HEK293 (cell line): Measurements from ENCODE around the gene INSYN2A.

Experiments used
- CTCF ChIA-PET: fragments of 350-600 bp; formaldehyde crosslinking; extraction: SDS; loops from one replicate; lab custom pipeline; 2021; ENCODE audit warnings: antibody characterized with exemption; lab: Yijun Ruan, JAX
- POLR2A ChIA-PET: fragments of 300-600 bp; formaldehyde crosslinking; extraction: SDS; loops from one replicate; lab custom pipeline; 2020; ENCODE audit warnings: antibody characterized with exemption, inconsistent platforms; lab: Yijun Ruan, JAX
- H3K27ac ChIP-seq: fragments of 200-500 bp; sonication (Bioruptor generic); 2 replicates; pipeline ENCODE4 v1.5.1; 2014; ENCODE audit warnings: low read depth, low read length, control low read depth, inconsistent platforms; ENCODE audit errors: extremely low read depth
- H3K36me3 ChIP-seq, 2 experiments: fragments of 200-500 bp in 1 of 2; sonication (Bioruptor generic) in 1 of 2; 1 replicate in 1 of 2; 2 replicates in 1 of 2; pipeline ENCODE4 v1.5.1; 2014 to 2017; ENCODE audit warnings: inconsistent platforms in 2 of 2, low read length in 2 of 2; ENCODE audit not compliant: control insufficient read depth in 2 of 2, insufficient read depth in 1 of 2
- H3K4me1 ChIP-seq: fragments of 200-500 bp; sonication (Bioruptor generic); 2 replicates; pipeline ENCODE4 v1.5.1; 2014; ENCODE audit warnings: mild to moderate bottlenecking, low read length, inconsistent platforms; ENCODE audit not compliant: control insufficient read depth, insufficient read depth
- H3K4me3 ChIP-seq: 2 replicates; pipeline ENCODE4 v1.5.1; 2011; ENCODE audit warnings: low read depth, mild to moderate bottlenecking, control low read depth, low read length, moderate library complexity
- H3K9me3 ChIP-seq: fragments of 200-500 bp; sonication (Bioruptor generic); 2 replicates; pipeline ENCODE4 v1.5.1; 2014; ENCODE audit warnings: low read depth, low read length, inconsistent platforms; ENCODE audit not compliant: control insufficient read depth, insufficient read depth
- GLI2 ChIP-seq: fragments of 450-650 bp; formaldehyde crosslinking; IDR thresholded peaks from 2 replicates; pipeline ENCODE4; 2017; ENCODE audit warnings: missing biosample characterization, missing genetic modification characterization, low read depth, borderline replicate concordance
- HOXC10 ChIP-seq: sonication (generic); formaldehyde crosslinking; IDR thresholded peaks from 2 replicates; pipeline ENCODE4 v1.8.1; 2023; ENCODE audit warnings: mild to moderate bottlenecking, missing genetic modification reagents
- KLF7 ChIP-seq: fragments of 450-650 bp; formaldehyde crosslinking; IDR thresholded peaks from 2 replicates; pipeline ENCODE4 v1.5.1; 2016; ENCODE audit warnings: missing biosample characterization, missing genetic modification characterization, borderline replicate concordance
- KLF9 ChIP-seq: fragments of 450-650 bp; formaldehyde crosslinking; IDR thresholded peaks from 2 replicates; pipeline ENCODE4 v1.5.1; 2016; ENCODE audit warnings: missing biosample characterization, missing genetic modification characterization, low read depth
- MYNN ChIP-seq: fragments of 450-650 bp; formaldehyde crosslinking; IDR thresholded peaks from 2 replicates; pipeline ENCODE4 v1.5.1; 2016; ENCODE audit warnings: missing biosample characterization, missing genetic modification characterization, borderline replicate concordance
- PRDM4 ChIP-seq: fragments of 450-650 bp; formaldehyde crosslinking; IDR thresholded peaks from 2 replicates; pipeline ENCODE4 v1.5.1; 2017; ENCODE audit warnings: missing biosample characterization, missing genetic modification characterization
- RBAK ChIP-seq: fragments of 450-650 bp; formaldehyde crosslinking; IDR thresholded peaks from 2 replicates; pipeline ENCODE4 v1.5.1; 2016; ENCODE audit warnings: missing biosample characterization, missing genetic modification characterization
- SCRT1 ChIP-seq: fragments of 450-650 bp; formaldehyde crosslinking; IDR thresholded peaks from 2 replicates; pipeline ENCODE4 v1.5.1; 2016; ENCODE audit warnings: missing biosample characterization, missing genetic modification characterization, borderline replicate concordance
- SP3 ChIP-seq: fragments of 450-650 bp; formaldehyde crosslinking; IDR thresholded peaks from 2 replicates; pipeline ENCODE4 v1.5.1; 2016; ENCODE audit warnings: missing biosample characterization, missing genetic modification characterization
- ZBTB6 ChIP-seq: fragments of 450-650 bp; formaldehyde crosslinking; IDR thresholded peaks from 2 replicates; pipeline ENCODE4 v1.5.1; 2017; ENCODE audit warnings: missing biosample characterization, missing genetic modification characterization
- ZNF114 ChIP-seq: fragments of 450-650 bp; formaldehyde crosslinking; IDR thresholded peaks from 2 replicates; pipeline ENCODE4 v1.5.0; 2017; ENCODE audit warnings: missing biosample characterization, missing genetic modification characterization
- ZNF157 ChIP-seq: fragments of 450-650 bp; formaldehyde crosslinking; IDR thresholded peaks from 2 replicates; pipeline ENCODE4 v1.5.1; 2016; ENCODE audit warnings: missing biosample characterization, missing genetic modification characterization
- ZNF174 ChIP-seq: fragments of 450-650 bp; formaldehyde crosslinking; IDR thresholded peaks from 2 replicates; pipeline ENCODE4 v1.5.0; 2017; ENCODE audit warnings: missing biosample characterization, mild to moderate bottlenecking, missing genetic modification characterization
- ZNF302 ChIP-seq: fragments of 450-650 bp; formaldehyde crosslinking; IDR thresholded peaks from 2 replicates; pipeline ENCODE4 v1.5.1; 2016; ENCODE audit warnings: missing biosample characterization, missing genetic modification characterization, low read depth
- ZNF350 ChIP-seq: fragments of 450-650 bp; formaldehyde crosslinking; IDR thresholded peaks from 2 replicates; pipeline ENCODE4 v1.5.0; 2017; ENCODE audit warnings: missing biosample characterization, mild to moderate bottlenecking, missing genetic modification characterization
- ZNF366 ChIP-seq: fragments of 450-650 bp; formaldehyde crosslinking; conservative IDR thresholded peaks from 2 replicates; pipeline ENCODE4 v1.5.1; 2016; ENCODE audit warnings: missing biosample characterization, missing genetic modification characterization
- ZNF449 ChIP-seq: fragments of 450-650 bp; formaldehyde crosslinking; IDR thresholded peaks from 2 replicates; pipeline ENCODE4 v1.5.1; 2017; ENCODE audit warnings: missing biosample characterization, mild to moderate bottlenecking, missing genetic modification characterization, moderate library complexity
- ZNF488 ChIP-seq: fragments of 450-650 bp; formaldehyde crosslinking; IDR thresholded peaks from 2 replicates; pipeline ENCODE4 v1.5.1; 2016; ENCODE audit warnings: missing biosample characterization, missing genetic modification characterization
- ZNF501 ChIP-seq: fragments of 450-650 bp; formaldehyde crosslinking; IDR thresholded peaks from 2 replicates; pipeline ENCODE4 v1.5.1; 2016; ENCODE audit warnings: missing biosample characterization, missing genetic modification characterization
- ZNF529 ChIP-seq: fragments of 450-650 bp; formaldehyde crosslinking; IDR thresholded peaks from 2 replicates; pipeline ENCODE4 v1.5.1; 2017; ENCODE audit warnings: missing genetic modification characterization, missing biosample characterization; ENCODE audit not compliant: insufficient replicate concordance
- ZNF548 ChIP-seq: fragments of 450-650 bp; formaldehyde crosslinking; IDR thresholded peaks from 2 replicates; pipeline ENCODE4 v1.5.1; 2016; ENCODE audit warnings: missing biosample characterization, missing genetic modification characterization
- ZNF561 ChIP-seq: fragments of 450-650 bp; IDR thresholded peaks from 2 replicates; pipeline ENCODE4 v1.5.1; 2018; ENCODE audit warnings: missing biosample characterization, missing genetic modification characterization, borderline replicate concordance
- ZNF580 ChIP-seq: fragments of 450-650 bp; formaldehyde crosslinking; IDR thresholded peaks from 2 replicates; pipeline ENCODE4 v1.5.1; 2016; ENCODE audit warnings: missing biosample characterization, missing genetic modification characterization
- ZNF623 ChIP-seq: fragments of 450-650 bp; formaldehyde crosslinking; IDR thresholded peaks from 2 replicates; pipeline ENCODE4 v1.5.1; 2016; ENCODE audit warnings: missing biosample characterization, missing genetic modification characterization
- ZNF670 ChIP-seq: fragments of 450-650 bp; formaldehyde crosslinking; IDR thresholded peaks from 2 replicates; pipeline ENCODE4 v1.5.1; 2016; ENCODE audit warnings: missing biosample characterization, missing genetic modification characterization, low read depth
- ZNF76 ChIP-seq: fragments of 450-650 bp; formaldehyde crosslinking; IDR thresholded peaks from 2 replicates; pipeline ENCODE4; 2016; ENCODE audit warnings: low read depth, missing biosample characterization, missing genetic modification characterization, borderline replicate concordance
- ZNF792 ChIP-seq: fragments of 450-650 bp; formaldehyde crosslinking; IDR thresholded peaks from 2 replicates; pipeline ENCODE4 v1.5.1; 2016; ENCODE audit warnings: missing biosample characterization, missing genetic modification characterization
- ZNF830 ChIP-seq: fragments of 450-650 bp; IDR thresholded peaks from 2 replicates; pipeline ENCODE4 v1.5.0; 2018; ENCODE audit warnings: missing biosample characterization, missing genetic modification characterization, low read depth, mild to moderate bottlenecking, moderate library complexity

INSYN2A gene

GRCh38 chr10:127182161-127182560, 14.2 kb downstream of the INSYN2A start:
- Histone ChIP-seq H3K9me3 (no peaks in the 10 kb centered on the region), H3K36me3 (no peaks in the 10 kb centered on the region), H3K27ac (no peak overlapping the region), H3K4me3 (no peak overlapping the region), H3K4me1 (no peaks in the 10 kb centered on the region)
- ChIA-PET POLR2A (no interaction called here), CTCF (interaction anchor here (0.6 kb wide), 1 partner anchor 105 kb away, joined by 5 read pairs; no protein-coding TSS in a partner anchor)
- TF ChIP-seq ZNF488 (tag by site-specific recombination) (no peak), ZNF157 (tag by site-specific recombination) (no peak), ZNF350 (tag by site-specific recombination) (no peak), SP3 (tag by site-specific recombination) (no peak), ZNF76 (tag by site-specific recombination) (no peak), HOXC10 (no peak), GLI2 (tag by site-specific recombination) (no peak), ZNF548 (tag by site-specific recombination) (no peak), ZNF623 (tag by site-specific recombination) (no peak), ZNF302 (no peak), ZNF174 (no peak)

GRCh38 chr10:127179612-127180250, 16.7 kb downstream of the INSYN2A start:
- POLR2A ChIA-PET = no interaction called here
- no peak for TF ChIP-seq MYNN (tag by site-specific recombination)
- TF ChIP-seq RBAK (tag by site-specific recombination) = no peak
- TF ChIP-seq ZNF561 = no peak
- TF ChIP-seq ZNF670 (tag by site-specific recombination) = no peak
- no peak for TF ChIP-seq ZNF580
- no peak for TF ChIP-seq ZBTB6
- no peak for TF ChIP-seq PRDM4 (tag by site-specific recombination)
- TF ChIP-seq ZNF501 (tag by site-specific recombination) = no peak
- TF ChIP-seq KLF7 (tag by site-specific recombination) = no peak
- no peak for TF ChIP-seq ZNF529 (tag by site-specific recombination)
- TF ChIP-seq ZNF449 (tag by site-specific recombination) = no peak
- TF ChIP-seq ZNF366 (tag by site-specific recombination) = no peak
- TF ChIP-seq ZNF114 = no peak
- no peak for TF ChIP-seq ZNF830 (tag by site-specific recombination)
- TF ChIP-seq KLF9 (tag by site-specific recombination) = no peak
- TF ChIP-seq ZNF792 (tag by site-specific recombination) = no peak
- no peak for TF ChIP-seq SCRT1 (tag by site-specific recombination)
- no peaks in the 10 kb centered on the region for H3K36me3 ChIP-seq
- CTCF ChIA-PET = interaction anchor here (0.6 kb wide), 1 partner anchor 180 kb away, joined by 3 read pairs; no protein-coding TSS in a partner anchor
- no peak overlapping the region for H3K4me3 ChIP-seq
- H3K4me1 ChIP-seq = no peaks in the 10 kb centered on the region
- no peaks in the 10 kb centered on the region for H3K9me3 ChIP-seq
- no peak overlapping the region for H3K27ac ChIP-seq
